ENCODE data around the gene CHST15.

Gene CHST15

DNA sequence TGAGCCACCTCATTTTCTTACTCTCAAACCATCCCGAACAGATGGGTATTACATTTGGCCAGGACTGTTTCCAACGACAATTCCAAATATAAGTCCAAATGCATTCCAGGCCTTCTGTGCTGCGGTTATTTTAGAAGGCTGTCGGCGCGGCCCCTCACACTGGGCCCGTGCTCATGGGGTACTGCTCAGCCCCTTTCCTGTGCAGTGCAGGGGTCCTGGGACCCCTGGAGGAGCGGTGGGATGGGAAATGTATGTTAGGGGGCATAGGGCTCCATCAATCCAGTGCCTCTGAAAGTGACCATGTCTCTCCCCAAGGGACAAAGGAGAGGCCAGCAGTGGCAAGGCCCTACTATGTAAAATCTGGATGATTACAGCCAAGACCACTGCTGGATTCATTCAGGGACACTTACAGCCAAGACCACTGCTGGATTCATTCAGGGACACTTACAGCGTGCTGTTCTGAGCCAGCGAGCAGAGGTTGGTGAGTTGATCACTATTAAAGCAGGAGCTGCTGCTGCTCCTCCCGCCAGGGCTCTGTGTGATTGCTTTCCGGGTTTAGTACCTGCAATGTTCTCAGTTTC is 66.3 kb downstream of the CHST15 start:
- no peak for DNase-seq

DNA sequence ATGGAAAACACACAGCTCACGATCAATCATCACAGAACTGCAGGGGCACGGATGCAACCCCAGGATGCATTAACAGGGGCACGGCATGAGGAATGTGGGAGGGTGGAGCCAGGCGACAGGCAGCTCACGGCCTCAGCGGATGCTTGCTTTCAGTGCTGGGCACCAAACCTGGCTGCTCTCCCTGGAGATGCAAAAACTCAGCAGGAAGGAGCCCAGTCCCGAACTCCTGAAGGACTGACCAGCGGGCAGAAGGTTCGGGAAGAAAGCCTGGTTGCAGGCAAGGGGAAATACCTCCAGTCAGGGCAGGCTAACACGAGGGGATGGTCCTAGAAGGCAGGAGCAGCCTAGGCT is 66.8 kb downstream of the CHST15 start:
- no peak for DNase-seq

DNA sequence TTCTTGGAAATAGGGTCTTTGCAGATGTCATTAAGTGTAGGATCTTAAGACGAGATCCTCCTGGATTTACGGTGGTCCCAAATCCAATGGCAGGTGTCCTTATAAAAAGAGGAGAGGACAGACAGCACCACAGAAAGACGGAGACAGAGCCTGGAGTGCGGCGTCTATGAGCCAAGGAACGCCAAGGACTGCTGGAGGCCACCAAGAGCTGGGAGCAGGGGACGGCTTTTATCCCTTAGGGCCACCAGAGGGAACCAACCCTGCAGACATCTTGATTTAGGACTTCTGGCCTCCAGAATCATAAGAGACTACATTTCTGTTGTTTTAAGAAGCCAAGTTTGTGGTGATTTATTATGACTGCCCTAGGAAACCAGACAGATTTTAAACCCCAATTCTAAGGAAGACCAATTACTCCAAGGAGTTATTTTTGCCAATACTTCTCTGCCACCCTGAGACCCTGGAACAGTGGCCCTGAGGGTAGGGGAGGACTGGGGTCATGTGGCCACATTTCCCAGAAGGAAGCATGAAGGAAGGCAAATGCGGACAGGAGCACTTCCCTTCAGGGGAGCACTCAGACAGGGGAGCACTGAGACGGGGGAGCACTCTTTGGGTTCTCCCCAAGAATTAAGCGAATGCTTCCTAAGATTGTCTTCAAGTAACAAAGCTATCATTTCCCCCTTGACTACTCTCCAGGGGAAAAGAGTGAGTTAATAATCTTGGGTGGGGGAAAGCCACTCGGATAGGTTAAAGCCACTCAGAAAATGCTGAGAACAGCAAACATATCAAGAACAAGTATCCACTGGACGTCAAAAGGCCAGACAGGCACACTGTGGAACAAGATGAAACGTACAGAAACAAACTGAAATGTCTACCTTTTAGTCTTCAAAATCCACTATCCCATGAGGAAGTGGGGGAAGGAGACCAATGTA is 67.5 kb downstream of the CHST15 start:
- DNase-seq, result no peak

DNA sequence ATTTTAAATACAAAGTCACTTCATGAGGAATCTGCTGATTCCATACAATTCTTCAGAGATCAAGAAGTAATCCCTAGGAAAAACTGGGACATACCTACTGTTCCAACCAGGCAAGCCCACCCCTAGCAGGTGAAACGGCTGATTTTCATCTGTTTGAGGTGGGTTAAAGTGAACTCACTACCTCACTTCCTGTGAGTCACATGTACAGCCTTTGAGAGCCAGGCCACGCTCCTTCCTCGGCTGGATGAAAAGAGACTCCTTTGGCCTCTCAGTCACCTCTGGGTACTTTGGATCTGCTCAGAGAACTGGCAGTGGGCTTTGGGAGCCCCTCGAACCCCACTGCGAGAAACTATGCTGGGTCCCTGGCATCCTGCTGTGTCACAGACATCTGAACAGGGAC is 68.2 kb downstream of the CHST15 start:
- no peak for DNase-seq

DNA sequence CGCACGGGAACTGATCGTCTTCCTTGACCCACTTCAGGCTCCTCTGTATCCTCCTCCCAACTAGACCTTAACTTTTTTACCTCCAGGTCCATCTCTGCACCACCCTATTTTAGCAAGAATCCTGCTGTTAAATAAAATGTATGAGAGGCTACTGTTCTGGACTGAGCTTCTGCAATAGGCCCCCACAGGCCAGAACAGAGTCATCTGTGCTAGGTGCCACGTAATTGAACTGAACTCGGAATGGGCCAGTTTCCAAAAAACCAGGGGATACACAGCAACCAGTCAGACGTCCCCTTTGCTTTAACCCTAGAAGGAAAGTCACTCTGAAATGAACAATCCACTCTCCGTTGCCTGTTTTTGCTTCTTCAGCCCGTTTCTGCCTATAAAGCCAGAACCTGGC is 71.3 kb downstream of the CHST15 start:
- no peak for DNase-seq

DNA sequence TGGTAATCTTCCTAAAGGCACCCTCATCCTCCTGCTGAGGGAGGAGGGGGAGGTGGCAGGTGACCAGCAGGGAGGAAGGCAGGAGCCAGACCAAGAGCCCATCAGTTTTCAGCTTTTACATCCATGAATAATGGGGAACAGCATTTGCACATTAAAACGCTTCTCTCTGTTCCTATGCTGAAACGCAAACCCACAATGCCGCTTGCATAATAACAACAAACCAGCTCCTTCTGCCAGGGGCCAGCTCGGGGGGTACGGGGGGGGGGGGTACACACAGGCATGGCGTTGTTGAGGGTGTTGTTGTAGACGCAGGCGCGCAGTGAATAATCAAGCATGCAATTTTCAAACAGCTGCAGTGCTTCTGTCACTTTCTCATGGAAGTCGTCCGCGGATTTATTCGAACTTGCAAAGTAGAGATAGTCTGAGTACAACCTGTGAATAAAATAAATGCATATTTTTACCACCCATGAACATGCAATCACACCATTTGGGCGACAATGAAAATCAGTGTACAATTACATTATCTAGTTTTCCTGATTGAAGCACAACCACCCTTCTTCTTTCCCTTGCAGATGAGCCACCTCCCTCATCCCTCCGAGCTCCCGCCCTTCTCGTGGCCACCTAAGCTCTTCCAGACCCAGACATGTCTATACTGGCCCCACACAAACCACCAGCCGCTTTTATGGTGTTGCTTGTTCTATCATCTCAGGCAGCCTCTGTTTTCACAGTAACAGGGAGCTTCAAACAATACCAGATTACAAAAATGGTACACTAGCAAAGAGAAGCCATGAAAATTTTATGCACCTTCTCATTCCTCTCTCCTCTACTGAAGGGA is 72.2 kb downstream of the CHST15 start:
- DNase-seq, result no peak

DNA sequence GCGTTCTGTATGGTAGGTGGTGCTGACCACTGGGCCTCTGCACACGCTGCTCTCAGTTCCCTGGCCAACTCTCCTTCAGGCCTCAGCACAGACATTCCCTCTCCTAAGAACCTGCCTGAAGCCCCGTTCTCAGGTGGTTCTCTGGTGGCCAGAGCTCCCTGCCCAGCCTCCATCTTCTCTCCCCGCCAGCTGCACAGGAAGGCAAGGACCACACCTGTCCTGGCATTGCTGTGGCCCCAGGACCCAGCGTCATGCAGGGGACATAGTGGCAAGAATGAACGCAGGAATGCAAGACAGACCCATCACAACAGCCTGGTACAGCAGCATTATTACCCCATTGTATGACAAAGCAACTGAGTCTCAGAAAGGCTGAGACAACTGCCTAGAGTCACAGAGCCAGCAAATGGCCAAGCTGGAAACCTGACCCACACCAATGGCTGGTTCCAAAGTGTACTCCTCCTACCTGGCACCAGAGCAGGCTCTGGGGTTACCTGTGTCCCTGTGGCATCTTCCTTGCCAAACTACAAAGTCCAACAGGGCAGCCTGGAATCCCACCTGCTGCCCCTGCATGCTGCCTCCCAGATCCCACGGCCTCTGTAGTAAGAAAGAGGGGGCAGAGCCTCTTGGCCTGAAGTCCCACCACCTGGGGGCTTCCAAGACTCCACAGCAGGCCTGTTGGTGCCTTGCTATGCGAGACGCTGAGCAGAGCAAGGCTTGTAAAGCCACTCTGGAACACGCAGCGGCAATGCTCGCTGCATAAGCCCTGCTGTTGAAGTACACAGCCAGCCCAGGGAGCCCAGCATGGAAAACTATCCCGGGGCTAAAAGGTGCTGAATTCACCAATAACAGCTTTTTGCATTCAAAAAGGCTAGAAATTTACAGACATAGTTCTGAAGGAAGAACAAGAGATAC is 73.3 kb downstream of the CHST15 start:
- DNase-seq, result no peak

DNA sequence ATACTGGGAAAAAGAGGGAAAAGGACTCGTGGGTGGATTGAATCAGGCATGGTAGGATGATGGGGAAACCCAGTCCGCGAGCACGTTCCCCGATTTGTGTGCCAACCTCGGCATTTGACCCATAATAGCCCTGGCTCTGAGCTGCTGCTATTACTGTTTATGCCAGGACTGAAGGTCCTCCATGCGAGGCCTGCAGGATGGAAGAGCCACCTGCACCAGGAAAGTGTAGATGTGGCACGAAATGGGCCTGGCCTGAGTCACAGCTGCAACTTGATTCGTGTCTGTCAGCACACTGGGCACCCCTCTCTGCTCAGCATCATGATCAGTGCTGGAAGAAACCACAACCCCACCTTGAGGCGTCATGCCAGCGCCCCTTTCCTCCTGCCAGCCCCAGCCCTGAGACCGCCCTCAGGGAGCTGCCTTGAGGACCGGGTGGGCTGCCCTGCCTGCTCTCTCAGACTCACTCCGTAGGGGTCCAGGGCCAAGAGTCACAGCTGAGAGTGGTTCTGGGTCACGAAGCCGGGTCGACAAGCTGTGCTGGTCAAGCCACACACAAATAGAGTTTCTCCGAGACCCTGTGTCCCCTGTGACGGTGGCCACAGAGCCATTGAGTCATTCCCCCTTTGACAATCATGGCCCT is 74.4 kb downstream of the CHST15 start:
- DNase-seq, result no peak

DNA sequence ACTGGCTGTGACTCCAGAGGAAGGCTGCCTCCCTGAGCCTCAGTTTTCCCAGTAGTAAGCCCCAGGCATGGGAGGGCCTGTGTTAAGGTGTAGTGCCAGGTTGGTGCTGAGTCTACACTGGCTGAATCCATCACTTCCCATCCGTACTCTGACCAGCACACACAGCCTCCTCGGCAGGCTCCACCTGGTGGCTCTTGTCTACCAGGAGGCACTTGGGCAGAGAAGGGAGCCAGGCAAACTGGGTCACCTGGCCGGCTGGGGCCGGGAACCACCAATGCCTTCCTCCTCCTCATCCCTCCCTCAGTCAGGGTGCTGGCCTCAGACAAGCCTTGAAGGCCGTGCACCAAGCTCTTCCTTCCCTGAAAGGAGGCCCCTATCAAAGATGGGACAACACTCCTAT is 75.7 kb downstream of the CHST15 start:
- no peak for DNase-seq

DNA sequence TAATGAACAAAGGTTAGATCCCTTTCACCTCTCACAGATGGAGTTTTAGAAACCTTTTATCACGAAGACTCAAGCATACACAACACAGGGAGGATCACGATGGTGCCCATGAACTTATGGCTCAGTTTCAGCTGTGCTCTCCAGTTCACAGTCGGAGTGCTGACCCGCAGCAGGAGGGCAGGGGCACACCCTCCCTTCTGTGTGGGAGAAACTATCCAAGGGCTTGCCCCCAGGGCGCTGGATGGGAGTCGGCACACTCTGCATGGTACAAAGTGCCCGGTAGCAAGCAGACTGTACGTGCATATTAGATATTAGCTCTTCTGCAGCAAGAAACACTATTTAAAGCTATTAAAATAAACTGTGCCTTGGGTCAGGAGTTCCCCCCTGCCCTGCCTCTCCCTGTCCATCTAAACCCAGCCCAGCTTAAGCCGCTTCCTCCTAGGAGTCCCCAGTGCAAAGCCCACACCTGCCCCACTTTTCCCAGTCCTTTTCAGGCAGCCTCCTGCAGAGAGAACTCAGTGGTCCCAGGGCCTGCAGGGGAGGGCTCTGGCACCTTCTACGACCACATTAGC is 76.5 kb downstream of the CHST15 start:
- DNase-seq, result no peak

DNA sequence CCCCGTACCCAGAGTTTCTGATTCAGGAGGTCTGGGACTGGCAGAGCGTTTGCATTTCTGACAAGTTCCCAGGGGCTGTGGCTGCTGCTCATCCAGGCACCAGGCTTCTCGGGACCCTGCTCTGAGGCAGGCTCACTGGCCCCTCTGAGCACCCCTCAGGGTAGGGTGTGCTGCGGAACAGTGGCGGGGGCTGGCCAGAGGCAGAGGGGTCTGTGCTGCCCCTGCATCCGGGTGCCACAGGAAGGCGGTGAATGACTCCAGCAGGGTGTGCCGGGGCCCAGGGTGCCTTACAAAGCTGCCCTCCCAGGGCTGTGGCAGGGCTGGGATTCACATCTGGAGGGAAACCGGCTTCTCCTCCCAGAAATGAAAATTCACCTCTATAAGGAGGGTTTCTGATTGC is 77.4 kb downstream of the CHST15 start:
- DNase-seq, result no peak

DNA sequence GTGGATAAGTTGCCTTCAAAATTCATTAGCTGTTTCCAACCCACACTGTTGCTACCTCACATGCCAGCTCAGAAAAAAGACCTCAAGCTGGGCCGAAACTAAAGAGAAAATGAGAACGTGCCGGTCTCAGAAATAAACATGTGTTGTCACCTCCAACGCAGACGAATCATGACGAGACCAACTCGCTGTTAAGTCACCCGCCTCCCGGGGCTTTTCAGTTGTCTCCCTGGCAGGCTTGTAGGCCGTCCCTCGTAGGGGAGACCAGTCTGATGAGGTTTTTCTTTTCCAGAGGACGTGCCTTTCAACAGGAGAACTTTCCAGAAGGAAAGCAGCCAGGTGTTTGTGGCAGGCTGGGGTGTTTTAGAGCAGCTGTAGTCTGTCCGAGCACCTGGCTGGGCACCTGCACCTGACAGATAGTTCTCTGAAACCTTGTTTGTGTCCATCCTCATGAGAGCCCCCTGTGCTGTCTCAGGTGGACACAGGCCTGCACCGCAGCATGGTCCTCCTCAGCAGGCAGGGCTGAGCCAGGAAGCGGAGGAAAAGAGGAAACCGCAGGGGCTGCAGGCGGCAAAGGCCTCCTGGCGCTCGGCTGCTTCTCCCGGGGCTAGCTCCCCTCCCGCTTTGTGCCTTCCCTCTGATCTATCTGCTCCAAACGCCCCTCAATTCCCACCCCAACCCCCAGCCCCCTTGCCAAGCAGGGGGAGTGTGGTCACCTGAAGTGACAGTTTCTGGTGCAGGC is 78.8 kb downstream of the CHST15 start:
- no peak for DNase-seq

DNA sequence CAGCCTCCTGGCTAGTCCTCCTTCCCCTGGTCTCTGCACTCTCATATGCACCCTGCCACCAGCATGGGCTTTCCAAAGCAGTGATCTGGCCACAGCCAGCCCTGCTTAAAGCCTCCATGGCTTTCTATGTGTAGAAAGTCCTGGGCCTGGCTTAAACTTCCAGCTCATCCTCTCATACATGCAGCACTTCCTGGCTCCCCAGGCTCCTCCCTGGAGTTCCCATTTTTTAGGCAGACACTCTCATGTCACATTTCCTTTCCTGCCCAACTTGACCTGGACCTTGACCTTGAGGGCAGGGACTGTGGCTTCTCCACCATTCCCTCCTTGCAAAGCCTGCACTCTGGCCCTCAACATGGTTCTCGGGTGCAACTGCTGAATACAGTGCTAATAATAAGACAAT is 79.5 kb downstream of the CHST15 start:
- DNase-seq, result no peak

DNA sequence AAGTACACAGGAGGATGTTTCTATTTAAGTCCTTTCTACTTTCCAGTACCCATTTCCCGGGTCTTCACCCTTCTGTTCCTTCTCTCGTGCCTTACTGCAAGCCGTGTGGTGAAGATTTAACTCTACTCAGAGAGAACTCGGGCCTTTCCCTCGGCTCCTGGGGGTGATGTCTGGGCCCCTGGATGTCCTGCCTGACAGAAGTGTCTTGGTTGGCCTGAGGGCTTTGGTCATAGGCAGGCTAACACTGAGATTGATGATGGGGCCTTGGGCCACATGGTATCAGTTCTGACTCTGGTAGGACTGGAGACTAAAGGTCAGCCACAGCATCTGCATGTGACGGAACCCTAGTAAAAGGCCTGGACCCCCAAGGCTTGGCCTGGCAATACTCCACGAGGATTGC is 80.4 kb downstream of the CHST15 start:
- no peak for DNase-seq

DNA sequence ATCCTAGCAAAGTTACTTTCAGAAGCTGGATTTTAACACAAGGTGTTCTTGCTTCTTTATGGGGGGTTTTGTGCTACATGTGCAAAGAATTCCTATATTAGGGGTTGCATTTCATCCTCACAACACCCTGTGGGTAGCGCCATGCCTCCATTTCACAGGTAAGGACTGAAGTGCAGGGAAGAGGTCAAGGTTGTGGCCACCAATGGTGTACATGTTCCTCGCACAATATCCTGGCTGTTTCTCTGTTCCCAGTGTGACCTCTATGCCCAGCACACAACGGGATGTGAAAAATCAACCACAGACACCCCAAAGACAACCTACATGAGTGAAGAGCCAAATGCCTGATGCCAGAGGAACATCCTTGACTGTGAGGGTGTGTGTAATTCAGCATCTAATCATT is 80.8 kb downstream of the CHST15 start:
- DNase-seq, result no peak

DNA sequence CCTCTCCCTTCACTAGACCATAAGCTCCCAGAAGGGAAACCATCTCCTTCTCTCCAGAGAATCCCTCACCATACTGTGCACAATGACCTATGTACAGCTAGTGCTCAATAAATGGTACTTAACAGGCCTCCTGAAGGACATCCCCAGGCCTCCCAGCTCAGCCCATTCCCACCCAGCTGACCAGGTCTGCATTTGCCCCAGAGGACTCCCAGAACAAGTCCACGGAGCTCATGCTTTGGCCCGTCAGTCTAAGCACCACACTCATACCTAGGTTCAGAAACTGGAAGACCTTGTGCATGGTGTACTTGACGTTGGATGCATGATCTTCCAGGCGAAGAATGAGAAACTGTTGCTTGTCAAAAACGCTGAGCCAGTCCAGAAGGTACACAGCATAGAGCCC is 81.3 kb downstream of the CHST15 start:
- DNase-seq, result no peak

DNA sequence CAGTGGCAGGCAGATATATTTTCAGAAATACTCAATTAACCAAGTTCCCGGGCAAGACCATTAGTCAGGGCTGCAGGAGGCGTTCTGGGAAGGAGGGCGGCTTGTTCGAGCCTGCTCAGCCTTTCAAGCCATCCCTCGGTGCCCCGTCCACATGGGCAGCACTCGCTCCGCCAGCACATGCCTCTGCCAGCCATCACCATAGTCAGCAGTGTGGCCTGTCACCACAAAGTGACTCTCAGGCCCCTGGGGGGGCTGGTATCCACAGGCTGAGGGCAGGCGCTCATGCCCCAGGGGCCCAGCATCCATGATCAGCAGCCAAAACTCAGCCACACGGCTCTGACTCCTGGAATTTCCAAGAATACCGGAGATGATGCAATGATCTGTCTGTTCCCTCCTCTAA is 81.9 kb downstream of the CHST15 start:
- no peak for DNase-seq

DNA sequence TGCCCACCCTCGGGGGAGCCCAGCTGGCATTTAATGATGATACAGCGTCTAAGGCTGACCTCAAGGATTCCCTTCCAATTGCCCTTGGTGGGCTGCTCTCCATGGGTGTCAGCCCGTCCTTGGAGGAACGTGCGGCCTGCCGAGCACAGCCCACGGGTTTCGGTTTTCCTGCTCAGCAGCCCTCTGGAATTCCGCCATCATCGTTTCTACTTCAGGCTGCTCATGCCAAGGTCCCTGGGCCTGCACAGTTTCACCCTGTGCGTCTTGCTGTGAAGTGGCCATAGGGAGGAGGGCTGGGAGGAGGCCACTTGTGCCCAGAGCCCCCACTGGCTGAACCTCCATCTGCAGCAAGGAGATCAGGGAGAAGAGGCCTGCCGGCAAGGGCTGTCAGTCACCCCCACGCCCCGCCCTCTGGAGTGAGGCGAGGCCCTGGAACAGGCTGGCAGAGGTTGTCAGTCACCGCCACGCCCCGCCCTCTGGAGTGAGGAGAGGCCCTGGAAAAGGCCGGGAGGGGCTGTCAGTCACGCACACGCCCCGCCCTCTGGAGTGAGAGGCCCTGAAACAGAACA is 82.8 kb downstream of the CHST15 start:
- no peak for DNase-seq

DNA sequence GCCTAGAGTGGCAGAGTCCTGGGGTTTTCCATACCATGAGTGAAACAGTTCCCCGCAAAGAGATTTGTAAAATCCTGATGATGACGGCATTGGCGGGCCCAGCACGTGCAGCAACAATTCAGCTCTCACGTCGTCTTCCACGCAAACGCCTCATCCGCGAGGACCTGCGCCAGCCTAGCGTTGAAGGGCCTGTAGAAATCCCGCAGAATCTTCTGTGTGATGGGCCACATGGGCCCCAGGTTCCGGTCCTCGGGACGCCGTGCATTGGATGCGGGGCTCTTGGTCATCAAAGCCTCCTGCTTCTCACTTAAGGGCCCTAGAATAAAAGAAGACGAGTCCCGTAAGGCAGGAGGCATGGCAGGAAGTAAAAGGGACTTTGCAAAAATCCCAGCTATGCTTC is 83.4 kb downstream of the CHST15 start:
- no peak for DNase-seq

DNA sequence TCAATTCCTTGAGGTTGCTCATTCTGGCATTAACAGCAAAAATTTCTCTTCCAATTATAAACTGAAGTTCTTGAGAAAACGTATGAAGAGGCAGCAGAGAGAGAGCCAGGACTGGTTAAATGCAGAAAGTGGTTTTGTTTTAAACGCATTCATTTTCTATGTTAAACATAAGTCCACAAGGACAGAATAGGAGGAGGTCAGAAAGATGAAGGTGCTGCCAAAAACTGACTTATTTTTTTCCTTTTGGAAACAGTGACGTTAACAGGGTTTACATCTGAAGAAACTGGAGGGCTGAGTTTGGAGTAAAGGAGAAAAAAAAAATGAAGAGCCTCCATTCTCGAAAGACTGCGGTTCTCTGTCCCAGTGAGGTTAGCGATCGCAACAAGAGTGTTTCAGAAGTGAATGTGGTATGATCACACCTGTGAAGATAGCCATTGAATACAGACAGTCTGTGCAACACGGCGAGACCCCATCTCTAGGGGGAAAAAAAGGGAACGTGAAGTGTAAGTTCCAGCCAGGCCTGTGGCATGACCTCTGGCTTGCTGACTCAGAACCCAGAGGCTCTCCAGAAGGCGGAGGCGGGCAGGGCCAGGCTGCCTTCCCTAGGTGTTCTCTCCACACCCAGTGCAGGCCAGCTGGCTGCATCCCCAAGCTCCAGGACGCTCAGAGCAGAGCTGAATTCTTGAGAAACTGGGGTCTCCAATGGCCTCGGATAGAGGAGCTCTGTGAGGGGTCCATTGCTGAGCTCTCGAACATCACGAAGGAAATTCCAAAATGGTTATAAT is 84.0 kb downstream of the CHST15 start:
- no peak for DNase-seq
